Nucleus accumbens (tissue), 56 donors: ENCODE data around the gene RAI14.
"Not testable (repeated sequence)": the region's sequence is repeated elsewhere in the genome, so short reads cannot be mapped to it uniquely, and the experiment has no call there.

ENCODE experiments used
- DNase-seq, 56 donors: peaks; one replicate each; lab custom pipeline; 2025; lab: John Stamatoyannopoulos, UW

Gene RAI14

GRCh38 chr5:34697308-34698108, 41.4 kb downstream of the RAI14 start:
- DNase-seq: no peak

GRCh38 chr5:34698109-34698419, 41.9 kb downstream of the RAI14 start:
- no peak for DNase-seq

- no peak for DNase-seq
These were observed 42.6 kb downstream of the RAI14 start for GRCh38 chr5:34698754-34699153.

DNA sequence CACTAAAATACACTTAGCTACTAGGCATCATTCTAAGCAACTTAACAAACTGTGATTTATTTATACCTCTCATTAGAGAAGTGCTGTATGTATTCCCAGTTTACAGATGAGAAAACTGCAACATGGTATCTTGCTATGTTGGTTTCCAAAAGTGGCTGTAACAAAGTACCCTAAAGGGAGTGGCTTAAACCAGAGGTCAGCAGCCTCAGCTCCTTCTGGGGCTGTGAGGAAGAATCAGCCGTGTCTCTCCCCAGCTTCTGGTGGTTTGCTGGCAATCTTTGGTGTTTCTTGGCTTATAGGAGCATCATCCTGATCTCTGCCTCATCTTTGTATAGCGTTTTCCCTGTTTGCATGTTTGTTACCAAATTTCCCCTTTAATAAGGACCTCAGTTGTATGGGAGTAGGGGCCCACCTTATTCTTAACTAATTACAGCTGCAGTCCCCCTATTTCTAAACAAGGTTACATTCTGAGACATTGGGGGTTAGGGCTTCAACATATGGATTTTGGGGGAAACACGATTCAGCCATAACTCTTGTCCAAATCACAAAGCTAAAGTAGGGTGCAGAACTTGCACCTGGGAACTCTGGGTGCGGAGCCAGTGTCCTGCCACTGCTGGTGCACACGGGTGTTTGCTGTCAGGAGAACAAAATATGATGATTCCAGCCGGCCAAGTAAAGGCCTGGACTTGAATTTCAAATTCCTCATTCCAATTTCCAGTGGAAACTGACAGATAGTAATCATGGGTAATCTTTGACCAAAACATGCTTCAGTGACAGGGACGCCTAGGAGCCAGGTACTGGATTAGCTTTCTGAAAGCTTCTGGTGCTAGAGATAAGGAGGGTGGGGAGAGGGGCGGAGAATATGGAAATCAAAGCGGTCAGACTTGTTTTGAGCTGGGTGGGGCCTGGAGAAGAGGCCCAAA, 43.3 kb downstream of the RAI14 start:
- DNase-seq: no peak

DNA sequence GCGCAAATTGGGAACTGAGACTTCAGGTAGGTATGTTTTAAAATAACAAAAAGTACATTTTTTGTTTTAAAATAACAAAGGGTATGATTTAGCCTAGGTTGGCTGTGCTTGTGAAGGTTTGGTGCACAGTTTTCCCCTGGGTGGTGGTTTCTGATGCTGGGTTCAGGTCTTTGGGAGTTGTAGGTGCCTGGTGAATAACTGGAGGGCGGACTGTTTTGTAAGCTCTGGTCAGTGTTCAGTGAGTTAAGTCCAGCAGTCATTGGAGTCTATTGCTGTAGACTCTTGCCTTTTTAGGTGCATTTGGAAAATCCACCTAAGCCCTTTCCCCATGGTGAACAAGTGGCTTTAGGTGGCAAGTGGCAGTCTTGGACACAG, 43.9 kb downstream of the RAI14 start:
- DNase-seq: no peak

- not testable (repeated sequence) for DNase-seq
These were observed 45.3 kb downstream of the RAI14 start for GRCh38 chr5:34701442-34701841.

GRCh38 chr5:34703767-34704713, 47.9 kb downstream of the RAI14 start:
- no peak for DNase-seq

DNA sequence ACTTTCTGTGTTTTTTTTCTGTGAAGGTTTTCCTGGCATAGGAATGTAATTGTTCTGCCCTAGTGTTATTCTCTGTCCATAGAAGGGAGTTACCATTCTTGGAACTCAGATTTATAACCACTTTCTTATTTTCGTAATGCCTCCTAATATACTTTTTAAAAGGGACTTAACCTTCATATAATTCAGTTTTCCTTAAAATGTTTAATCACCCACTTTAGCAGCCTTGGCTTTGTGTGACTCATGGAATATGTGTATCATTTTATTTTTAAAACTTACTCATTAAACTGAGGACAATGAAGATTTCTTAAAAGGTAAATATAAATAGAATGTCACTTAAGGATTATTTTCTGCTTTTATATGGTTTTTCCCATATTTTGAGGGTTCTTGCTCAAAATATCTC, 50.0 kb downstream of the RAI14 start:
- DNase-seq: no peak

GRCh38 chr5:34707451-34708107, 51.5 kb downstream of the RAI14 start:
- no peak for DNase-seq

GRCh38 chr5:34708777-34709176, 52.6 kb downstream of the RAI14 start:
- no peak for DNase-seq

DNA sequence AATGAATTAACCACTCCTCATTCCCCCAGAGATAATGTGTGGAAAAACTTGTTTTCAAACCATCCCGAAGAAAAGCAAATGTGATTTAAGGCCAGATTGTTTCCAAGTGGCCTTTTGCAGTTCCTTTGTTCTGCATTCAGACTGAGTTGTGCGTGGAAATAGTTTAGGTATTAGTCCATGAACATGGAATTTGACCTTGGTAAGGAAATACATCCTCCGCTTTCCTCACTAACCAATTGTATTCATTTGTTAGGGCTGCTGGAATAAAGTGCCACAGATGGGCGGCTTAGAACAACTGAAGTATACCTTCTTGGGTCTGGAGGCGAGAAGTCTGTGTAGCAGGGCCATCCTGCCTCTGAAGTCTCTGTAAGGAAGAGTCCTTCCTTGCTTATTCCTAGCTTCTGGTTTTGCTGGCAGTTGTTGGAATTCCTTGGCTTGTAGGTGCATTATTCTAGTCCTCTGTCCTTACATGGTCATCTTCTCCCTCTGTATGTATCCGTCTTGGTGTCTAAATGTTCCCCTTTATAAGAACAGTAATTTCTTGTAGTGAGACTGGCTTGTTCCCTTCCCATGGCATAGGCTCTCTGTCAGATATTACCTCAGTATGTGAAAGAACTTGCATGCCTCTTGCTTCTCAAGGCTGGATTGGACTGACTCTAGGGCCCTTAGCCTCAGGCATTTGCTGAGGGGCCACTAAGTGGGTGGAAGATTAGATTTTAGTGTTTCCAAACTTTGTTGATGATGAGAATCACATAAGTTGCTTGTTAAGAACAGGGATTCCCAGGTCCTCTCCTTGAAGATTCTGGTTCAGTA, 53.9 kb downstream of the RAI14 start:
- no peak for DNase-seq

- DNase-seq: no peak
These were observed 56.4 kb downstream of the RAI14 start for GRCh38 chr5:34712565-34712964.

GRCh38 chr5:34715711-34716110, 59.6 kb downstream of the RAI14 start:
- DNase-seq: no peak

GRCh38 chr5:34716986-34717385, 60.9 kb downstream of the RAI14 start:
- no peak for DNase-seq

DNA sequence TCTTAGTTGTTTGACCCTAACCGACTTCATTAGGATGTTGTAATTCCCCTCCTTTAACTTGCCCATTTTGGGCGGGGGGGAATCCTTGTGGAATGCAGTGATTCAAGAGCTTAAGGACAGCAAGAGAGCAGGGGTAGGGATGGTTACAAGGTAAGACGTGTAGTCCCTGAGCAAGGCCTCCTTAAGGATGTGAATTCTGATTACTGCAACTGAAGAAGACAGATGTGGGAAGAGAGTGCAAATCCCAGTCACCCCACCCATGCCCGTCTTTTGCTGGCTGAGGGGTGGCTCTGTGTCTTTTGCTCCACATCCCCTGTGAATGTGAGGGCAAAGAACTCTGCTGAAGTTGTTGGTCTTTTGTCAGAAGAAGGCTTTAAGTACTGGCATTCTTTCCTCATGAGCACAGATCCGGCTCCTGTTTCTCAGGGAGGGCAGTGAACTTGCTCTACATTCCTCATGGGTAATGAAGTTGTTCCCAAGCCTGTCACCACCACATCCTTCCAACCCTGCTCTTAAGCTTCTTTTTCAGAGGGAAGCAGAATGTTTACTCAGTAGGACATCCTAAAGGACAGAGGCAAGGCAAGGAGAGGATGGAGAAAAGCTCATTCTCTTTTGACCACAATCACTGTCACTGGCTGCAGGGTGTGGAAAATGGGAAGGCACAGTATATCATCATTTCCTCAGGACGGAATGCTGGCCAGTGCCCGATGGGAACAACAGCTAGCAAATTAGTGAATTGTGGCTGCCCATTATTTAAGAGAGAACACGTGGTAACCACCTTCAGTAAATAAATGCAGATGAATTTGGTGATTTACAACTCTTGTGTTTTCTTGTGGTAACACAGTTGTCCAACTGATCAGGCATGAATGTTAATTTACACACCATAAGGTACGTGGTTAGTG, 61.5 kb downstream of the RAI14 start:
- no peak for DNase-seq

DNA sequence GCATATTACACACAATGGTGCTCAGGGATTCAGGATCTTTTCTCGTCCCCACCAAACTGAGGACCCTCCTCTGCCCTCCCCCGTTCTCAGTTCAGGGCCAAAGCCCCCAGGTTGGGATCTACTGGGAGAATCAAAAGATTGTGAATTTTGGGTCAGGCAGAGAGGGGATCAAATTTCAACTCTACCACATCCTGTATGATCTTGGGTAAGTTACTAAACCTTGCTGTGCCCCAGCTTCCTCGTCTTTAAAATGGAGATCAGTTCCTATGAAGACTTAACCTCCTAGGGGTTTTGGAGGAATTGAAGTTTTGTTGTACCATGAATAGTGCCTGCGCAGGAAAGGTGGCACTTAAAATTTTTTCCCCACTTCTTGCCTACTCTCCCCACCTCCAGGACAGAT, 62.4 kb downstream of the RAI14 start:
- DNase-seq: no peak

DNA sequence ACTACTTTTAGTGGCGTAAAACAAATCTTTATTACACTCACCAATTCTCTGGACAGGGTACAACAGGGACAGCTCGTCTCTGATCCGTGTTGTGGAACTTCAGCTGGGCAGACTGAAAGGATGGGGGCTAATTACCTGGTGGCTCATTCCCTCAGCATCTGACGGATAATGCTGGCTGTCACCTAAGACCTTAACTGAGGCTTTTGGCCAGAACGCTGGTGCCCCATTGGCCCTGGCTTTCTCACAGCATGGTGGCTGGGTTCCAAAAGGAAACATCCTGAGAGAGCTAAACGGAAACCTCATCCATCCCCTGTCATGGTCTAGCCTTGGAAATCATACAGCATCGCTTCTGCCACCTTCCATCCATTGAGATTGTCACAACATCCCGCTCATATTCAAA, 62.9 kb downstream of the RAI14 start:
- no peak for DNase-seq

- no peak for DNase-seq
These were observed 65.2 kb downstream of the RAI14 start for GRCh38 chr5:34721327-34721726.
